Naive thymus-derived CD4-positive, alpha-beta T cell (primary cell): Measurements from ENCODE around the gene TCP11. TPM values are rescaled to one million over a fixed set of nuclear protein-coding genes. Genes with fewer than 3 reads are reported as not detected.

Source experiments
- ATAC-seq: fragments of 150-1000 bp; cut with Tn5 transposase; 2 replicates; pipeline ENCODE4 v1.10.0; 2021; ENCODE audit warnings: mild to moderate bottlenecking, moderate library complexity
- CTCF ChIA-PET: fragments of 350-600 bp; sonication (Branson Sonifier 250); formaldehyde crosslinking; loops from one replicate; lab custom pipeline; 2021; ENCODE audit warnings: antibody characterized with exemption; lab: Charles Lee
- POLR2A ChIA-PET: fragments of 350-600 bp; sonication (Branson Sonifier 250); formaldehyde crosslinking; loops from one replicate; lab custom pipeline; 2021; ENCODE audit warnings: antibody characterized with exemption, inconsistent platforms; lab: Charles Lee
- DNase-seq, 9 donors: peaks; one replicate each; pipeline versions ENCODE4 v3.0.0 to v3.0.0-alpha.2; 2020 to 2022; ENCODE audit warnings: mixed read lengths in 1 of 9
- H3K27ac ChIP-seq: one replicate; pipeline ENCODE4 v1.7.0; 2013; ENCODE audit warnings: mild to moderate bottlenecking, low read depth, low read length, moderate library complexity
- H3K27me3 ChIP-seq, 2 donors: one replicate each; pipeline ENCODE4 v1.7.0; 2013; ENCODE audit warnings: low read length in 2 of 2, mild to moderate bottlenecking in 2 of 2, moderate library complexity in 2 of 2; ENCODE audit not compliant: control insufficient read depth in 2 of 2, insufficient read depth in 2 of 2
- H3K36me3 ChIP-seq, 3 experiments: 1 replicate in 2 of 3; 2 replicates in 1 of 3; pipeline ENCODE4 v1.7.0; 2013; ENCODE audit warnings: low read length in 3 of 3, mild to moderate bottlenecking in 3 of 3, moderate library complexity in 1 of 3; ENCODE audit not compliant: insufficient read depth in 3 of 3, control insufficient read depth in 2 of 3
- H3K4me1 ChIP-seq, 2 donors: one replicate each; pipeline ENCODE4 v1.7.0; 2013; ENCODE audit warnings: low read length in 2 of 2, mild to moderate bottlenecking in 2 of 2, moderate library complexity in 1 of 2; ENCODE audit not compliant: control insufficient read depth in 2 of 2, insufficient read depth in 2 of 2
- H3K4me3 ChIP-seq: 2 replicates; pipeline ENCODE4 v1.7.0; 2013; ENCODE audit warnings: mild to moderate bottlenecking, low read length
- H3K9me3 ChIP-seq, 3 experiments: 1 replicate in 2 of 3; 2 replicates in 1 of 3; pipeline ENCODE4 v1.7.0; 2013; ENCODE audit warnings: low read length in 3 of 3; ENCODE audit not compliant: control insufficient read depth in 2 of 3
- H3K27ac Mint-ChIP-seq, 9 donors: one replicate each; pipeline ENCODE4 v1.8.0; 2020 to 2022; ENCODE audit warnings: mixed read lengths in 9 of 9, mild to moderate bottlenecking in 8 of 9, moderate library complexity in 5 of 9, inconsistent platforms in 2 of 9
- H3K27me3 Mint-ChIP-seq, 5 donors: one replicate each; pipeline ENCODE4 v1.8.0; 2021 to 2022; ENCODE audit warnings: mixed read lengths in 5 of 5, mild to moderate bottlenecking in 1 of 5
- H3K36me3 Mint-ChIP-seq, 5 donors: one replicate each; pipeline ENCODE4 v1.8.0; 2020 to 2022; ENCODE audit warnings: mixed read lengths in 5 of 5, mild to moderate bottlenecking in 3 of 5, inconsistent platforms in 1 of 5
- H3K4me1 Mint-ChIP-seq, 7 donors: one replicate each; pipeline ENCODE4 v1.8.0; 2020 to 2022; ENCODE audit warnings: mixed read lengths in 7 of 7, mild to moderate bottlenecking in 3 of 7, inconsistent platforms in 1 of 7
- H3K4me3 Mint-ChIP-seq, 10 donors: one replicate each; pipeline ENCODE4 v1.8.0; 2020 to 2022; ENCODE audit warnings: mild to moderate bottlenecking in 10 of 10, mixed read lengths in 10 of 10, moderate library complexity in 6 of 10, inconsistent platforms in 2 of 10
- H3K9me3 Mint-ChIP-seq, 11 donors: one replicate each; pipeline ENCODE4 v1.8.0; 2020 to 2022; ENCODE audit warnings: mixed read lengths in 11 of 11, mild to moderate bottlenecking in 4 of 11, inconsistent platforms in 1 of 11, moderate library complexity in 1 of 11
- intact Hi-C, 2 donors: fragments of 100-400 bp; cut with micrococcal nuclease; formaldehyde crosslinking; loops; one replicate each; pipeline ENCODE4 v1.15.1; 2023
- polyA plus RNA-seq, 2 donors: library from polyadenylated mRNA; unstranded; fragments of 300-500 nt; fragmentation: Illumina TruSeq; gene quantifications; one replicate each; pipeline ENCODE4 v1.2.3, GENCODE V29; 2021
- total RNA-seq, 6 experiments: library from RNA in 5 of 6; stranded (reverse) in 5 of 6; gene quantifications; 1 replicate in 5 of 6; 2 replicates in 1 of 6; pipeline ENCODE4 v1.2.3 and lab custom pipeline; 2021 to 2026

The TCP11 gene
- total and polyA plus RNA-seq, 7 experiments from 2014 or later = not detected

GRCh38 chr6:35174088-35174434, 32.9 kb upstream of the TCP11 start:
- H3K36me3 ChIP-seq = no peaks in the 10 kb centered on the region
- intact Hi-C loops = no loop called here
- DNase-seq (no peak), ATAC-seq (no peak)
- peaks cover 0 to 13% (median 0%) of the 10 kb centered on the region in 7 donors for H3K4me1 Mint-ChIP-seq
- CTCF ChIA-PET = no interaction called here
- H3K4me3 Mint-ChIP-seq = no peak overlapping the region
- H3K27ac ChIP-seq = no peak overlapping the region
- no peak overlapping the region for H3K4me3 ChIP-seq
- POLR2A ChIA-PET = no interaction called here
- no peaks in the 10 kb centered on the region for H3K27me3 ChIP-seq
- H3K4me1 ChIP-seq = no peaks in the 10 kb centered on the region
- peaks cover 0 to 10% (median 0%) of the 10 kb centered on the region in 11 donors for H3K9me3 Mint-ChIP-seq
- peaks cover 0 to 21% (median 0%) of the 10 kb centered on the region in 5 donors for H3K27me3 Mint-ChIP-seq
- H3K27ac Mint-ChIP-seq = peak overlapping the region in 1 of 9 donors; percentile 75
- H3K9me3 ChIP-seq = no peaks in the 10 kb centered on the region
- peaks cover 0 to 3% (median 0%) of the 10 kb centered on the region in 5 donors for H3K36me3 Mint-ChIP-seq

- Mint-ChIP-seq H3K27ac (peak overlapping the region in 1 of 9 donors; percentile 75), H3K4me3 (no peak overlapping the region), H3K27me3 (peaks cover 0 to 21% (median 0%) of the 10 kb centered on the region in 5 donors), H3K9me3 (peaks cover 0 to 10% (median 0%) of the 10 kb centered on the region in 11 donors), H3K36me3 (peaks cover 0 to 3% (median 0%) of the 10 kb centered on the region in 5 donors), H3K4me1 (peaks cover 0 to 13% (median 0%) of the 10 kb centered on the region in 7 donors)
- Histone ChIP-seq H3K27ac (no peak overlapping the region), H3K9me3 (no peaks in the 10 kb centered on the region), H3K4me1 (no peaks in the 10 kb centered on the region), H3K36me3 (no peaks in the 10 kb centered on the region), H3K4me3 (no peak overlapping the region), H3K27me3 (no peaks in the 10 kb centered on the region)
- ChIA-PET POLR2A (no interaction called here), CTCF (no interaction called here)
- intact Hi-C loops = no loop called here
- ATAC-seq = no peak
- no peak for DNase-seq
These were observed 32.4 kb upstream of the TCP11 start for GRCh38 chr6:35173427-35174087.

GRCh38 chr6:35173044-35173426, 31.9 kb upstream of the TCP11 start:
- ATAC-seq = no peak
- POLR2A ChIA-PET = no interaction called here
- no peaks in the 10 kb centered on the region for H3K27me3 ChIP-seq
- H3K4me1 Mint-ChIP-seq = peaks cover 0 to 13% (median 0%) of the 10 kb centered on the region in 7 donors
- H3K27me3 Mint-ChIP-seq = peaks cover 0 to 21% (median 0%) of the 10 kb centered on the region in 5 donors
- intact Hi-C loops = no loop called here
- peaks cover 0 to 10% (median 0%) of the 10 kb centered on the region in 11 donors for H3K9me3 Mint-ChIP-seq
- CTCF ChIA-PET = no interaction called here
- H3K4me1 ChIP-seq = no peaks in the 10 kb centered on the region
- H3K27ac Mint-ChIP-seq = no peak overlapping the region
- no peak overlapping the region for H3K4me3 Mint-ChIP-seq
- DNase-seq = no peak
- H3K36me3 ChIP-seq = no peaks in the 10 kb centered on the region
- H3K27ac ChIP-seq = no peak overlapping the region
- H3K9me3 ChIP-seq = no peaks in the 10 kb centered on the region
- peaks cover 0 to 3% (median 0%) of the 10 kb centered on the region in 5 donors for H3K36me3 Mint-ChIP-seq
- H3K4me3 ChIP-seq = no peak overlapping the region

- Histone ChIP-seq H3K27me3 (no peaks in the 10 kb centered on the region), H3K4me1 (no peaks in the 10 kb centered on the region), H3K4me3 (no peak overlapping the region), H3K9me3 (no peaks in the 10 kb centered on the region), H3K27ac (no peak overlapping the region), H3K36me3 (no peaks in the 10 kb centered on the region)
- DNase-seq = no peak
- H3K36me3 Mint-ChIP-seq = peaks cover 0 to 3% (median 0%) of the 10 kb centered on the region in 5 donors
- POLR2A ChIA-PET = interaction anchor here (0.6 kb wide), 1 partner anchor 26 kb away, joined by 3 read pairs; no protein-coding TSS in a partner anchor
- H3K27ac Mint-ChIP-seq = no peak overlapping the region
- no peak overlapping the region for H3K4me3 Mint-ChIP-seq
- CTCF ChIA-PET = no interaction called here
- H3K9me3 Mint-ChIP-seq = peaks cover 0 to 10% (median 0%) of the 10 kb centered on the region in 11 donors
- no peak for ATAC-seq
- peaks cover 0 to 11% (median 0%) of the 10 kb centered on the region in 7 donors for H3K4me1 Mint-ChIP-seq
- intact Hi-C loops = no loop called here
- H3K27me3 Mint-ChIP-seq = peaks cover 0 to 11% (median 0%) of the 10 kb centered on the region in 5 donors
These were observed 29.8 kb upstream of the TCP11 start for GRCh38 chr6:35170891-35171290.

- no peaks in the 10 kb centered on the region for H3K9me3 ChIP-seq
- H3K36me3 ChIP-seq = no peaks in the 10 kb centered on the region
- Mint-ChIP-seq H3K4me3 (no peak overlapping the region), H3K9me3 (peaks cover 0 to 10% (median 0%) of the 10 kb centered on the region in 11 donors), H3K27me3 (peaks cover 0 to 9% (median 3%) of the 10 kb centered on the region in 5 donors), H3K4me1 (peaks cover 0 to 14% (median 0%) of the 10 kb centered on the region in 7 donors), H3K36me3 (peaks cover 0 to 3% (median 0%) of the 10 kb centered on the region in 5 donors), H3K27ac (no peak overlapping the region)
- ChIA-PET POLR2A (interaction anchor here (0.6 kb wide), 1 partner anchor 25 kb away, joined by 3 read pairs; no protein-coding TSS in a partner anchor), CTCF (no interaction called here)
- H3K4me3 ChIP-seq = no peak overlapping the region
- ATAC-seq = no peak
- intact Hi-C loops = no loop called here
- DNase-seq = no peak
- H3K27me3 ChIP-seq = no peaks in the 10 kb centered on the region
- no peaks in the 10 kb centered on the region for H3K4me1 ChIP-seq
- no peak overlapping the region for H3K27ac ChIP-seq
These were observed 29.0 kb upstream of the TCP11 start for GRCh38 chr6:35170166-35170565.

- ATAC-seq (no peak), DNase-seq (no peak)
- Mint-ChIP-seq H3K4me3 (no peak overlapping the region), H3K36me3 (peaks cover 0 to 7% (median 3%) of the 10 kb centered on the region in 5 donors), H3K9me3 (peaks cover 0 to 10% (median 0%) of the 10 kb centered on the region in 11 donors), H3K4me1 (peaks cover 0 to 6% (median 0%) of the 10 kb centered on the region in 7 donors), H3K27me3 (peaks cover 5 to 15% (median 11%) of the 10 kb centered on the region in 5 donors), H3K27ac (no peak overlapping the region)
- Histone ChIP-seq H3K27me3 (no peaks in the 10 kb centered on the region), H3K4me3 (no peak overlapping the region), H3K9me3 (no peaks in the 10 kb centered on the region), H3K27ac (no peak overlapping the region), H3K4me1 (no peaks in the 10 kb centered on the region), H3K36me3 (no peaks in the 10 kb centered on the region)
- ChIA-PET CTCF (interaction anchor here (0.6 kb wide), 1 partner anchor 1094 kb away, joined by 3 read pairs; no protein-coding TSS in a partner anchor), POLR2A (no interaction called here)
- intact Hi-C loops = no loop called here
These were observed 27.3 kb upstream of the TCP11 start for GRCh38 chr6:35168461-35168861.
